Endometrial microvascular endothelial cells (primary cell): ENCODE results near the gene MDGA2. TPM values are rescaled to one million over a fixed set of nuclear protein-coding genes. Genes with fewer than 3 reads are reported as not detected.
"Not testable (repeated sequence)": the region's sequence is repeated elsewhere in the genome, so short reads cannot be mapped to it uniquely, and the experiment has no call there.

Experiments
- in situ Hi-C: cut with HindIII; loops from 2 replicates; pipeline ENCODE4 v1.10.0; 2017; ENCODE audit warnings: low sequenced_read_pairs, low pct_unique_long_range_greater_than_20kb; ENCODE audit errors: inconsistent ontology term
- total RNA-seq: library from RNA; depleted of rRNA; stranded (reverse); fragments of >200 nt; gene quantifications from one replicate; pipeline ENCODE4 v1.2.3, GENCODE V29; 2015; ENCODE audit errors: inconsistent ontology term

The MDGA2 gene
- total RNA-seq, 1 donor from 2014 or later, result not detected

DNA sequence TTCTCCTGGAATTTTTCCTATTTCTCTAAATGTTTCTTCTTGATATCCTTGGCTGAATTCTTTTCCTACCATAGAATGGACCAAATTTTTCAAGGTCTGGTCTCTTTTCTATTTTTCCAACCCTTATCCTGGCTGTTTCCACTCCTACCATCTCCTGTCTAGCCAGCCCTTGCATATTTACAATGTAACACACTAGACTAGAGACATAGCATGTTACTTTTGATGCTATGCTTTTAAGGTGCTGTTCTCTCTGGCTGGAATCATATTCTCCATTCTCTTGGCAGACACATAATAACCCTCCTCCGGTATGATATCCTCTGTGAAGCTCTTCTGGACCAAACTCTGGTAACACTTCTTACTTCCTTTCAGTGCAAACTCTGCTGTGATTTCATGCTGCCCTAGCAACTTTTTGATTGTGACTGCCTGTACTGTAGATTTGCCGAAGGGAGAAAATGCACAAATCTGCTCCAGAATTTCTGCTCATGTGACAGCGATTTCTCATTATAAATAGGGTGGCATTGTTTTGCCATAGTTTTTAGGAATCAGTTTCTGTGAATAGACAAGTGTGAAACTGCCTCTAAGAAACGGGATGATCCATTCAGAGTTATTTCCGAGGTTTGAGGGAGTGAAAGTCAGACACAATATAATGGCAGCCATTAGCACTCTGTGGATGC lies 284.4 kb downstream of the MDGA2 start:
- in situ Hi-C loops, result no loop called here

DNA sequence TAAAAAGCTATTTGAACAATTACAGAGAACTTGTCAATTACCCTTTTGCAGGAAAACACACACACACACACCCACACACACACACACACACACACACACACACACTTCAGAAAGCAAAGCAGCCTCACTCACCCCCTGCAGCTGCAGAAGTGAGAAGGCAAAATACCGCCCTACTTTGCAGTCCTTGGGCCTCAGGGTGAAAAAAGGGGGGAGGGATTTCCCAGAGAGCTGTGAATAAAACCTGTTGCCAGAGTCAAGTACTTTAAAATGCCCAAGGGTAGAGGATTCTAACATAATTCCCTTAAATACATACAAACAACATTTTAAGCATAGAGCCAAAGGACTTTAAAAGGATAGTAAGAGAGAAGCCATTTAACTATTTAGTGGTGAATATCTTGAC lies 285.9 kb downstream of the MDGA2 start:
- in situ Hi-C loops, result no loop called here

GRCh38 chr14:47366006-47366405 lies 309.4 kb downstream of the MDGA2 start:
- in situ Hi-C loops, result no loop called here

GRCh38 chr14:47365233-47365632 lies 310.2 kb downstream of the MDGA2 start:
- in situ Hi-C loops, result no loop called here

DNA sequence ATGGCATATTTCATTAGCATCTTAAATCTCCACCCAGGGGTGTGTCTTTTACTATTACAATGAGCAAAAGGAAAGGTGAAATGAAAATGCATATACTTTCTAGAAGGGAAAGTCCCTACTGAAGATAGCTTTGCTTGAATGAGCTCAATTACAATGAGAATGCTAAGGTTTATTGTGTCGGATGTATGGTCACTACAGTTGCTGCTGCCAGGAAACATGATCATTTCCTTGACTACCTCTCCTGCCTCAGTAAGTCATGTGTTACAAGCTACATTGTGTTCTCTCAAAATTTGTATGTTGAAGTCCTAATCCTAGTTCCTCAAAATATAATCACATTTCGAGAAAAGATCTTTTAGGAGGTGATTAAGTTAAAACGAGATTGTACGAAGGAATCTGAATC lies 322.2 kb downstream of the MDGA2 start:
- in situ Hi-C loops, result no loop called here

DNA sequence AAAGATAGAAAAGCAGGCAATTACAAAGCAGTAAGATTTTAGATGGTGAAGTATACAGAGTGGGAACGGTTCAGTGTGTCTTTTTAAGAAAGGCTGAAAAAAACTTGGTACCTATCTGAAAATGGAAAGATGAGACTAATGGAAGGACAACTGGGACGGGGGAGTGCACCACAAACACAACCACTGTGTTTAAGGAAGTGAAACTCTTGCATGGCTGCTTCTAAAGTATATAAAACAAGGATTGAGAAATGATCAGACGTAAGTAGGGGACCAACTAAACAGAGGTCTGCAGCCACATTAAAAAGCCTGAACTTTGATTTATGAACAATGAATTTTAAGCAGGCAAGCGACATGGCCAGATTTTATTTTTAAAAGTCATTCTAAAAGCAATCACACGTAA lies 328.6 kb downstream of the MDGA2 start:
- in situ Hi-C loops, result no loop called here

DNA sequence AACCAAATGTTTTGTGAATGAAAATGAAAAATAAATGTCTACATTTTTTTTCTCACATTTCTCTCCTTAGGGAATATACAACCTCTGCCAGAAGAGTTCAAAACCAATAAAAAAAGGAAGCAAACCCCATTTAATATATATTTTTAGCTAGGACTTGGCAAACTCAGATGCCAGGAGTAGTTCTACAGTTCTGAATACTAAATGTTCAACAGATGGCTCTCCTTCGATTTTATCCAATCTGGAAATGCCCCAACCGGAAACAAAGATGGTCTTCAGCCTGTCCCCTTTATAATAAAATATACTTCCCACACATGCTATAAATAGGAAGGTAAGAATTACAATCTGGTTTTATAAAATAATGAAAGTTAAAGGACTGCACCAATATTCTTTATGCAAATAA lies 330.4 kb downstream of the MDGA2 start:
- in situ Hi-C loops, result no loop called here

DNA sequence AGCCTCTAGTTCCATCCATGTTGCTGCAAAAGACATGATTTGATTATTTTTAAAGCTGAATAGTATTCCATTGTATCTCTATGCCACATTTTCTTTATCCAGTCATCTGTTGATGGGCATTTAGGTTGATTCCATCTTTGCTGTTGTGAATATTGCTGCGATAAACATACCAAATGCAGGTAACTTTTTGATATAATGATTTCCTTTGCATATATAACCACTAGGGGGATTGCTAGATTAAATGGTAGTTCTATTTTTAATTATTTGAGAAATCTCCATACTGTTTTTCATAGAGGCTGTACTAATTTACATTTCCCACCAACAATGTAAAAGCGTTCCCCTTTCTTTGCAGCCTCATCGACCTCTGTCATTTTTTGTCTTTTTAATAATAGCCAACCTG lies 342.5 kb downstream of the MDGA2 start:
- in situ Hi-C loops, result no loop called here

DNA sequence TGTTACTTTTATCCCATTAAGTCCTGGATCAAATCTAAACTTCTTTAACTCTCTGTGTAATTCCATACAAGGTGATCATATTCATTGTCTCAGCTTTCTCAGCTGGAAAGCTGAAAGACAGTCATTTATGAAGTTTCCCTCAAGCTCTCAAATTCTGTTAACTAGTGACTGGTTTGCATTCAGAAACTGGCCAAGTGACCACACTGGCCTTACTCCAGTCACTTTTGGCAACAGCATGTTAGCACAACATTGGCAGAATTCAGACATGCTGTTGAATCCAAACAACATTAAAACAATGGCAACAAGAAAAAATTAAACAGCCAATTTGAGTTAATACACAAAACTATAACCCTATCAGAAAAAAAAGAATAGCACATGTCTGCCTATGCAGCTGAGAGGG lies 343.3 kb downstream of the MDGA2 start:
- in situ Hi-C loops, result no loop called here

DNA sequence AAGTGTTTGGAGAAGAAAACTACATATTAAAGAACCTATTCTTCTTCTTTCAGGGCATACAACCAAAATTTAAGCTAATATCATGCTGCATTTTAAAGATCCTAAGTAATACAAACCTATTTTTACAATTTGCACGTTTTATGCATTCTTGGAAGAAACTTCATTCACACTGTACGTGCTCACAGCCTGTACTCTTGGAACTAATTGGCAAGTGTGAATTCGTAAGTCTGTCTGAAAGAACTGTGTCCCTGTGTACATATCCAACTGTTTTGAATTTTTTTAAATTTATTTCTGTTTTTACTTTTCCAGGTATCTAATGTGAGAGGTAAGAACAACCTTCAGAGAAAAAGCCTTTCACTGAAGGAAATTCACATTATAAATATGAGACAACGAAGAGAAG lies 347.0 kb downstream of the MDGA2 start:
- in situ Hi-C loops, result no loop called here

- in situ Hi-C loops, result no loop called here
These were observed 348.1 kb downstream of the MDGA2 start for GRCh38 chr14:47327336-47327735.

GRCh38 chr14:47322751-47323150 lies 352.7 kb downstream of the MDGA2 start:
- in situ Hi-C loops, result no loop called here

- in situ Hi-C loops, result no loop called here
These were observed 373.3 kb downstream of the MDGA2 start for GRCh38 chr14:47302121-47302520.

DNA sequence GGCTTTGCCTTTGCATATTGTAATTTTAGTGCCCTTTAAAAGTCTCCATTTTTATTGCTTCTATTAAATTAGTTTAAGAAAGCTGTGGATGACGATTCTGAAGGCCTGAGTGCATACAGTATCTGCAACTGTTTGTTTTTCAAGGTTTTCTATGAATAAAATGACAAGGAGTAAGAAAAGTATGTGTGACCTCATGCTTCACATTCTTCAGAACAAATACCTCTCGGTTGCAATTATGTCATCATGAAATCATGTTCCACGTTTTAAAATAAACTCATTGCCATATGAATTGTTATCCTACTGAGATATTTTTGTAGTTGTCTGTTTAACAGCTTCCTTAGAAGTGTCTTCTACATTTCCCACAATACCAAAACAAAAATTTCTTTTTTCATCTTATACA lies 374.6 kb downstream of the MDGA2 start:
- in situ Hi-C loops, result no loop called here

DNA sequence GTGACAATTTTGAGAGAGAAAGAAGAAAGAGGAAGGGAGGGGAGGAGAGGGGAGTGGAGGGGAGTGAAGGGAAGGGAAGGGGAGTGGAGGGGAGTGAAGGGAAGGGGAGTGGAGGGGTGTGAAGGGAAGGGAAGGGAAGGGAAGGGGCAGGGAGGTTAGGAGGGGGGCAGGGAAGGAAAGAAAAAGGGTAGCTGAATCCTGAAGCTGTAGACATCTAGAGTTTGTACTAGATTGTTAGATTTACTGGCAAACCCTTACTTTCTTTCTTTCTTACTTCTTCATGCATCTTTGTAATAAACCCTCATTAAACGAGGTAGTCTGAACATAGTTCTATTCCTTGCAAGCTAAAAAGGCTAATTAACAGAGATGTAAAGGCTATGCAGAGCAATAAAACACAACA lies 378.0 kb downstream of the MDGA2 start:
- in situ Hi-C loops, result no loop called here

DNA sequence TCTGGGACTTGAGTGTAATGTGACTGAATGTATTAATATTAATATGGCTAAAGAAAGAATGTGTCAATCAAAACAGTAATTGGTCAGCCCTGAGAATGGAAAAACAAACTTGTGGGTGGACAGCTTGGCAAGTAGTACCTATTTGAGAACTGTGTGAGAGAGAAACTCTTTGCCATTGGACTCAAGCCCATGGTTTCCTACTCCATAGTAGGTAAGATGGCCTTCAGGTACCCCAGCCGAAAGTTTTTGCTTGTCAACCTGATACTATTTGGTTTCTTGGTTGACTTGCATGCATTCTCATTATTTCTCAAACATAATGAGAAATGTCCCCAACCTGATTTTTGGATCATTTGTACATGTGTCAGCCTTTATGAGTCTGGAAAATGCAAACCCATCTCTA lies 391.1 kb downstream of the MDGA2 start:
- in situ Hi-C loops, result no loop called here

- in situ Hi-C loops, result not testable (repeated sequence)
These were observed 393.6 kb downstream of the MDGA2 start for GRCh38 chr14:47281761-47282160.

GRCh38 chr14:47278233-47278842 lies 397.1 kb downstream of the MDGA2 start:
- in situ Hi-C loops, result no loop called here

GRCh38 chr14:47277703-47278102 lies 397.7 kb downstream of the MDGA2 start:
- in situ Hi-C loops, result no loop called here

- in situ Hi-C loops, result no loop called here
These were observed 398.5 kb downstream of the MDGA2 start for GRCh38 chr14:47276931-47277330.

- in situ Hi-C loops, result no loop called here
These were observed 401.5 kb downstream of the MDGA2 start for GRCh38 chr14:47273939-47274338.
